Measurements from ENCODE around the gene SLC7A4.

The SLC7A4 gene

DNA sequence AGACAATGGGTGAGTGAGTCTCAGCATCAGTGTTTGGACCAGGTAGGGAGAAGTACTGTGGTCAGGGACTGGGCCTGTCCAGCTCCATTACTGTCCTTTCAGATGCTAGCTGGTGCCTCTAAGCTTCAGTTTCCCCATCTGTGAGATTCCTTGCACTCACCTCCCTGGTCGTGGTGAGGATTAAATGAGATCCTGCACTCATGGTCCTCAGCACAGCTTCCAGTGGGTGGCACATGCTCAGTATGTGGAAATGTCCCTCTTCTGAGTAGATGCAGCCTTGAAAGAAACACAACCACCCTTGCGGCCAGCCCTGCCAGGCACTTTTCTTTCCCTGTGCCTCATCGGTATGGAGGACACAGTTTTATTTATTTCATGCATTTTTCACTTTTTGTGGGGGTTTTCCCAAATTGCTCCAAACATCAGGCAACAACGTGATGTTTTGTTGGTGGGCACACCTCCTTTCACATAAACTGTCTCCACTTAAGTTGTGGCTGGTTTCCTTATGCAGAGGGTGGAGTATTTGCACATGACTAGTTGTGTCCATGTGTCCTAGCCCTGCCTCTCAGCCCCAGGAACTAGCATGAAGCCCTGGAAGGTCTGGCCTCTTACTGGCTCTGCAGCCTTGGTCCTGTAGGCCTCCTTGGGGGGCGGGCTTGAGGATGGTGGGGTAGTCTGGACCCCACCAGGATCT, 49.1 kb downstream of the SLC7A4 start:
- no peak for DNase-seq (ENCODE audit: low read depth)

DNA sequence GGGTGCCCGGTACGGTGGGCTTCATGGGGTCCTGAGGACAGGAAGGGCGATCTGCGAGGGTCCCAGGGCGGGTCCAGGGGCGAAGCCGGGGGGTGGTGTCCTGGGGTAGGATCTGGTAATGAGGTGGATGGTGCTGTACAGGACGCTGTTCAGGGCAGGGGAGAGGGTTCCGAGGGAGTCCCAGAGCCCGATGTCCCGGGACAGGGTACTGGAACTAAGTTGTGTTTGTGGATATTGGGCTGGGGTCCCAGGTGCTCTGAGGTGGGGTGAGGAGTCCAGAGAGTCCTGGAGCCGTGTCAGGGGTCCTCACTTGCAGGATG, 49.8 kb downstream of the SLC7A4 start:
- no peak for DNase-seq (ENCODE audit: low read depth)

DNA sequence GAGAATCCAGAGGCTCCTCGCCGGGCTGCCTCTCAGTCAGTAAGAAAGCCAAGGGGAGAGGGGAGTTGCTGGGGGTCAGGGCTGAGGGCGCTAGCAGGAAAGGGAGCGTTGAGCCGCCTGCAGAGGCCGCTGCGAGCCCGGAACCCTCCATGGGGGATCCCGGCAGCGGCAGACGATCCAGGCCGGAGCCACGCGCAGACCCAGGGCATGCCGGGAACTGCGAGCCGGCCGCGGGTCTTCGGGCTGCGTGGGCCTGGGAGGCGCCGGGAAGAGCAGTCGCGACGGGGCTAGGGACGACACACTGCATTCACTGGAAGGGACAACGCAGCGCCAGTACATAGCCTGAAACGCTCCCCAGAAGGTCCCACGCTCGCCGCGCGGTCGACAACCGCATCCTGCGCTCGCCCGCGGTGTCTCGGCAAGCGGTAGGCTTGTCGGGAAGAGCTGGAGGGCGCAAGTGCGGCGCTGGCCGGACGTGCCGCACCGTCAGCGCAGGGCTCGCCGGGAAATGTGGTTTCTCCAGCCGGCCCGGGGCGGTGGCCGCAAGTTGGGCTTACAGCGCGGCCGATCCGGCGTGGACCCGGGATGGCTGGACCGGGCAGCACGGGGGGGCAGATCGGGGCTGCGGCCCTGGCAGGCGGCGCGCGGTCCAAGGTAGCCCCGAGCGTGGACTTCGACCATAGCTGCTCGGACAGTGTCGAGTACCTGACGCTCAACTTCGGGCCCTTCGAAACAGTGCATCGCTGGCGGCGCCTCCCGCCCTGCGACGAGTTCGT, 50.4 kb downstream of the SLC7A4 start, which contains the start of gene LZTR1:
Gene LZTR1, plus strand, starts transcription at position 511 of the 776 bp plus-strand sequence. Its CDS starts 75 bp downstream, at position 586.
- DNase-seq (ENCODE audit: low read depth), result peak; percentile 62

DNA sequence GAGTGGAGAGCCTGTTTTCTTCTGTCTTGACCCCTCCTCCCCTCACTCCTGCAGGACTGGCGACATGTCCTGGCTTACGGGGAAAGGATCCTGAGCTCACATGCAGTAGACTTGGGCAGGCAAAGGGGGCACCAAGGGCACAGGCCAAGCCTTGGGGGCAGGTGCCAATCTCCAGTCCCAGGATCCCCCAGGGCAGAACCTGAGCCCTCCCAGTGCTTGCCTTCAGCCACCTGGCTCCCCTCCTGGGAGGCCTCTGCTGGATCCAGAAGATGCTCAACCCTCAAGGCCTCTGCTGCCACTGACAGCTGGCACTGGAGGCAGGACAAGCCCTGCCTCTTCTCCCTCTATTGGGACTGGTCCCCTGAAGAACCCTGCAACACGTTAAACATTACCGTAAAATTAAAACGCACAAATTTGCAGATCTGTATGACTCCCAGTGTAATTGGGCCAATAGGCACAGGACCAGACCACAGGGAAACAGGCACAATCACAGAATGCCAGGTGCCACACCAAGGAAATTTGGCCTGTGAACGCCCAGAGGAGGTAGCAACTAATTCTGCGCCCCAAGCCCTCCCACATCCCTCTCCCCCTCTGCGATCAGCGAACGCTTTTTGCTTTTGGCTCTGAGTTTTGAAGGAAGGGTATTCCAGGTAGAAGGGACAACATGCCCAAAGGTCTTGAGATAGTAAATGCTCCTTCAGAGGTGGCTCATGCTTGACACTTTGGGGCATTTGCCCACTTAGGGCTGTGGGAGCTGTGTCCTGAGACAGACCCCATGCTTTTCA, 51.2 kb downstream of the SLC7A4 start:
- DNase-seq (ENCODE audit: low read depth), result no peak

DNA sequence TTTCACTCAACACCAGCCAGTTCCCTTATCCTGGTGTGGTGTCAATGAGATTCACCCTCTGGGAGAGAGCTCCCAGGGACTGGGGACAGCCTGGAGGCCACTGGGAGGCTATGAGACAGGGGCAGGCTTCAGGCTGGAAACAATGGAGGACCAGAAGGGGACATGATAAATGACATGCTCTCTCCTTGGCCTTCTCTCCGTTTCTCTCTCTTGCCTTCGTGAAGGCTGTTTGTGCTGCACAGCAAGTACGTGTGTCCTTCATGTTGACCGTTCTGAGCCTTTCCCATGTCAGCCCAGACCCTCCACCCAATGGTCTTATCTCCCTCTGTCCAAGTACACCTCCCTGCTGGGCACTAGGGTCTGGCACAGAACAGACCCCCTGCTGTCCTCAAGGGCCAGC, 51.8 kb downstream of the SLC7A4 start:
- no peak for DNase-seq (ENCODE audit: low read depth)

DNA sequence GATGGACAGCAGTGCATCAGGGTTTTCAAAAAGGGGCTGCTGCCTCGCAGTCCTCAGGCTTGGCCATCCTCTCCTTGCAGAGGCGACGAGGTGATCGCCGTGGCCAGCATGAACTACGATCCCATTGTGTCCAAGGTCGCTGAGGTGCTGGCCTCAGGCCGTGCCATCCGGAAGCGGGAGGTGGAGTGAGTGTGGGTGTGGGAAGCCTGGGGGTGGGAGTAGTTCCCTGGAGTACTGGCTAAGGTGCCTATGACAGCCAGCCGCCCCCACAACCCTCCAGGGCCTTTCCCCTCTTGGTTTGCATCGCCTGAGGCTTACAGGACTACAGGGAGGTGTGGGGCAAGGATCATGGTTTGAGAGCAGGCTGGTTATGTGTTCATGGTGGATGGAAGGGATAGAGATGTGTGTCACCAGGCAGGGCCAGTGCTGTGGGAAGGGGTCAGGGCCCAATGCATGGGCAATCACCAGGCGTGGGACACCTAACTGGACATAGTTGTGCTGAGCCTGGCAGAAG, 52.4 kb downstream of the SLC7A4 start:
- no peak for DNase-seq (ENCODE audit: low read depth)

DNA sequence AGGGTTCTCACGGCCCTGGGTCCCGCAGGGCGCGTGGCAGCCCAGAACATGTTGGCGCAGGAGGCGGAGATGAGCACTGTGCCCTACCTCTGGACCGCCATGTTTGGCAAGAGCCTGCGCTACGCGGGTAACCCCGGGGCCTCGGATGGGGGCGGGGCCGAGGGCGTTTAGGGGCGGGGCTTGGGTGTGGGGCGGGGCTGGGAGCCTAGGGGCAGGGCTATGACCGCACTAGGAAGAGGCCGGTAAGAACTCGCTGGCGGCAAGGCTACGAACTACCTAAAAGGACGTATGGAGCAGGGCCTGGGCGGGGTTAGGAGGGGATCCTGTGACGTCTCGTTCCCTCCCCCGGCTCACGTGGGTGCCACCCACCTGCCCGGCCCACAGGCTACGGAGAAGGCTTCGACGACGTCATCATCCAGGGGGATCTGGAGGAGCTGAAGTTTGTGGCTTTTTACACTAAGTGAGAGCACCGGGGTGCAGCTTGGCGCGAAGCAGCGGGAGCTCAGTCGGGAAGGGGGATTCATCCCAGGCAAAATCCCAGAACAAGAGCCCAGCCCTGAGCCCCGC, 53.0 kb downstream of the SLC7A4 start:
- peak; percentile 43 for DNase-seq (ENCODE audit: low read depth)
